Peyer's patch (tissue), 4 donors: ENCODE results near the gene GIGYF1. TPM values are rescaled to one million over a fixed set of nuclear protein-coding genes. Genes with fewer than 3 reads are reported as not detected.
A peak's percentile ranks its signal among the peaks of the same experiment; 100 is the strongest.

ENCODE experiments used
- DNase-seq, 3 donors: peaks; one replicate each; pipeline ENCODE4 v3.0.0-alpha.2; 2017 to 2019
- H3K27ac ChIP-seq, 4 donors: fragments of 200-600 bp; sonication (generic); one replicate each; pipeline ENCODE4 v1.5.1; 2016 to 2019
- H3K27me3 ChIP-seq, 2 donors: fragments of 200-600 bp; sonication (generic); one replicate each; pipeline ENCODE4 v1.5.1; 2019
- H3K36me3 ChIP-seq, 3 donors: fragments of 200-600 bp; sonication (generic); one replicate each; pipeline ENCODE4 v1.5.1; 2016 to 2019
- H3K4me1 ChIP-seq, 4 donors: fragments of 200-600 bp; sonication (generic); one replicate each; pipeline ENCODE4 v1.5.1; 2016 to 2019
- H3K4me3 ChIP-seq, 4 donors: fragments of 200-600 bp; sonication (generic); 1 replicate in 3 of 4; 2 replicates in 1 of 4; pipeline ENCODE4 v1.5.1; 2016 to 2019; ENCODE audit warnings: mild to moderate bottlenecking in 1 of 4
- H3K9me3 ChIP-seq, 4 donors: fragments of 200-600 bp; sonication (generic); one replicate each; pipeline ENCODE4 v1.5.1; 2016 to 2019; ENCODE audit warnings: mild to moderate bottlenecking in 1 of 4
- POLR2A ChIP-seq, 2 donors: fragments of 450-650 bp; IDR thresholded peaks; one replicate each; pipeline ENCODE4 v1.5.1; 2017; ENCODE audit warnings: antibody characterized with exemption in 2 of 2, mild to moderate bottlenecking in 2 of 2, moderate library complexity in 2 of 2
- total RNA-seq, 4 donors: library from RNA; depleted of rRNA; stranded (reverse); fragments of >200 nt; gene quantifications; one replicate each; pipeline ENCODE4 v1.1.0, GENCODE V29; 2016
- TF ChIP-seq, protein P1 (sequence below), 6 experiments: fragments of 450-650 bp in 4 of 6; fragments of 200-600 bp in 2 of 6; sonication (generic) in 1 of 6; IDR thresholded peaks; one replicate each; pipeline ENCODE4 v1.5.1; 2017 to 2019; ENCODE audit warnings: antibody characterized with exemption in 6 of 6, mild to moderate bottlenecking in 3 of 6, moderate library complexity in 1 of 6

Gene GIGYF1
- total RNA-seq, 4 donors from 2014 or later: 41.3 to 126 (median 72.9) TPM

- Histone ChIP-seq H3K27ac (no peak overlapping the region), H3K9me3 (no peaks in the 10 kb centered on the region), H3K4me1 (no peaks in the 10 kb centered on the region), H3K36me3 (no peaks in the 10 kb centered on the region), H3K4me3 (no peak overlapping the region), H3K27me3 (no peaks in the 10 kb centered on the region)
- DNase-seq: no peak
- no peak for TF ChIP-seq POLR2A (IDR thresholded peaks at IDR 0.05)
- TF ChIP-seq, protein P1, sequence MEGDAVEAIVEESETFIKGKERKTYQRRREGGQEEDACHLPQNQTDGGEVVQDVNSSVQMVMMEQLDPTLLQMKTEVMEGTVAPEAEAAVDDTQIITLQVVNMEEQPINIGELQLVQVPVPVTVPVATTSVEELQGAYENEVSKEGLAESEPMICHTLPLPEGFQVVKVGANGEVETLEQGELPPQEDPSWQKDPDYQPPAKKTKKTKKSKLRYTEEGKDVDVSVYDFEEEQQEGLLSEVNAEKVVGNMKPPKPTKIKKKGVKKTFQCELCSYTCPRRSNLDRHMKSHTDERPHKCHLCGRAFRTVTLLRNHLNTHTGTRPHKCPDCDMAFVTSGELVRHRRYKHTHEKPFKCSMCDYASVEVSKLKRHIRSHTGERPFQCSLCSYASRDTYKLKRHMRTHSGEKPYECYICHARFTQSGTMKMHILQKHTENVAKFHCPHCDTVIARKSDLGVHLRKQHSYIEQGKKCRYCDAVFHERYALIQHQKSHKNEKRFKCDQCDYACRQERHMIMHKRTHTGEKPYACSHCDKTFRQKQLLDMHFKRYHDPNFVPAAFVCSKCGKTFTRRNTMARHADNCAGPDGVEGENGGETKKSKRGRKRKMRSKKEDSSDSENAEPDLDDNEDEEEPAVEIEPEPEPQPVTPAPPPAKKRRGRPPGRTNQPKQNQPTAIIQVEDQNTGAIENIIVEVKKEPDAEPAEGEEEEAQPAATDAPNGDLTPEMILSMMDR (IDR thresholded peaks at IDR 0.05): no peak
Measured at GRCh38 chr7:100714725-100715124, 20.7 kb upstream of the GIGYF1 start.

DNA sequence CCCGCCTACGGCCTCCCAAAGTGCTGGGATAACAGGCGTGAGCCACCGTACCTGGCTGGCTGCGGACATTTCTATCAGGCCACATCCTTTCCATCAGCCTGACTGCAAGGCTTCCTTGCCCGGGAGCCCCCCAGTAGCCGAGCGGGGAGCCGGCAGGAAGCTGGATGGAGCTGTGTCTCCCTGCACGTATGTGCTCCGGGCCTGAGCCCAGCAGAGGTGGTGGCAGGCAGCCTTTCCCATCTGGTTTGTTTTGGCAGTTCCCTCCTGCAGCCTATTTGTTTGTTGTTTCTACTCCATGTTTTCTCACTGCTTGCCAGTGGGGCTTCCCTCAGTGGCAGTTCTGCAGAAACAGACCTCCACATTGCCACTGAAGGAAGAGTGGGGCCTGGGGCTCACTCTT, 17.3 kb upstream of the GIGYF1 start:
- Histone ChIP-seq H3K27ac (no peak overlapping the region), H3K4me3 (no peak overlapping the region), H3K4me1 (peaks cover 0 to 14% (median 3%) of the 10 kb centered on the region in 4 donors), H3K9me3 (no peaks in the 10 kb centered on the region), H3K36me3 (peaks cover 0 to 5% (median 0%) of the 10 kb centered on the region in 3 donors), H3K27me3 (no peaks in the 10 kb centered on the region)
- no peak for TF ChIP-seq POLR2A (IDR thresholded peaks at IDR 0.05)
- TF ChIP-seq, protein P1 (IDR thresholded peaks at IDR 0.05): no peak
- DNase-seq: no peak

- no peak overlapping the region for H3K4me3 ChIP-seq
- H3K36me3 ChIP-seq: peaks cover 0 to 5% (median 0%) of the 10 kb centered on the region in 3 donors
- no peak overlapping the region for H3K27ac ChIP-seq
- no peaks in the 10 kb centered on the region for H3K27me3 ChIP-seq
- H3K4me1 ChIP-seq: peaks cover 0 to 14% (median 3%) of the 10 kb centered on the region in 4 donors
- no peak for DNase-seq
- TF ChIP-seq POLR2A (IDR thresholded peaks at IDR 0.05): no peak
- TF ChIP-seq, protein P1 (IDR thresholded peaks at IDR 0.05): no peak
- no peaks in the 10 kb centered on the region for H3K9me3 ChIP-seq
Measured at GRCh38 chr7:100710452-100710851, 16.4 kb upstream of the GIGYF1 start.

- no peak for DNase-seq
- TF ChIP-seq, protein P1 (IDR thresholded peaks at IDR 0.05): no peak
- TF ChIP-seq POLR2A (IDR thresholded peaks at IDR 0.05): no peak
- peaks cover 0 to 5% (median 0%) of the 10 kb centered on the region in 3 donors for H3K36me3 ChIP-seq
- H3K27ac ChIP-seq: no peak overlapping the region
- no peak overlapping the region for H3K4me3 ChIP-seq
- no peaks in the 10 kb centered on the region for H3K27me3 ChIP-seq
- peaks cover 0 to 20% (median 5%) of the 10 kb centered on the region in 4 donors for H3K4me1 ChIP-seq
- no peaks in the 10 kb centered on the region for H3K9me3 ChIP-seq
Measured at GRCh38 chr7:100708395-100708794, 14.3 kb upstream of the GIGYF1 start.

DNA sequence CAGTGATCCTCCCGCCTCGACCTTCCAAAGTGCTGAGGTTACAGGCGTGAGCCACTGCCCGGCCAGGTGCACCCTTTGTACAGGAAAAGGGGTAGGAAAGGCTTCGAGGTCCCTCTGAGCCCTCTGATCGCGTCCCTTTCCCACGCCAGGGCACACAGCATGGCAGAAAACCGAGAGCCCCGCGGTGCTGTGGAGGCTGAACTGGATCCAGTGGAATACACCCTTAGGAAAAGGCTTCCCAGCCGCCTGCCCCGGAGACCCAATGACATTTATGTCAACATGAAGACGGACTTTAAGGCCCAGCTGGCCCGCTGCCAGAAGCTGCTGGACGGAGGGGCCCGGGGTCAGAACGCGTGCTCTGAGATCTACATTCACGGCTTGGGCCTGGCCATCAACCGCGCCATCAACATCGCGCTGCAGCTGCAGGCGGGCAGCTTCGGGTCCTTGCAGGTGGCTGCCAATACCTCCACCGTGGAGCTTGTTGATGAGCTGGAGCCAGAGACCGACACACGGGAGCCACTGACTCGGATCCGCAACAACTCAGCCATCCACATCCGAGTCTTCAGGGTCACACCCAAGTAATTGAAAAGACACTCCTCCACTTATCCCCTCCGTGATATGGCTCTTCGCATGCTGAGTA, 12.7 kb upstream of the GIGYF1 start:
- H3K27ac ChIP-seq: peak overlapping the region; percentile 92 to 97 (median 94)
- H3K4me3 ChIP-seq: peak overlapping the region; percentile 71 to 92 (median 80)
- DNase-seq: peak in 1 of 3 donors; percentile 17
- peaks cover 0 to 20% (median 5%) of the 10 kb centered on the region in 4 donors for H3K4me1 ChIP-seq
- H3K27me3 ChIP-seq: no peaks in the 10 kb centered on the region
- peaks cover 0 to 5% (median 0%) of the 10 kb centered on the region in 3 donors for H3K36me3 ChIP-seq
- H3K9me3 ChIP-seq: no peaks in the 10 kb centered on the region
- TF ChIP-seq POLR2A (IDR thresholded peaks at IDR 0.05): no peak
- TF ChIP-seq, protein P1 (IDR thresholded peaks at IDR 0.05): no peak
